ENCODE results near the gene DNAJC5.

DNA sequence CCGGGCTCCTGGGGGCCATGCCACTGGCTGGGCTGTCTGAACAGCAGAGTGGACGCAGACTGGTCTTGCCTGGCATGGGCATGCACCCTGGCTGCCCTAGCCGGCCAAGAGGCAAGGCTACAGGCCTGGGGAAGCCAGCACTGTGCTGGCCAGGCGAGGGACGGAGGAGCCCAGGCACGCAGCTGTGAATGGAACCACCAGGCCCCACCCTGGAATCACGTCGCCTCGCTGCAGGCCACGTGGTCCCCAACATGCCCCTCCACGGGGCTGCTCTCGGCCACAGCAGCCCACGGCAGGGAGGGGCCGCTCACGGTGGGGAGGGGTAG lies 57.2 kb downstream of the DNAJC5 start:
- TF ChIP-seq, protein P1, sequence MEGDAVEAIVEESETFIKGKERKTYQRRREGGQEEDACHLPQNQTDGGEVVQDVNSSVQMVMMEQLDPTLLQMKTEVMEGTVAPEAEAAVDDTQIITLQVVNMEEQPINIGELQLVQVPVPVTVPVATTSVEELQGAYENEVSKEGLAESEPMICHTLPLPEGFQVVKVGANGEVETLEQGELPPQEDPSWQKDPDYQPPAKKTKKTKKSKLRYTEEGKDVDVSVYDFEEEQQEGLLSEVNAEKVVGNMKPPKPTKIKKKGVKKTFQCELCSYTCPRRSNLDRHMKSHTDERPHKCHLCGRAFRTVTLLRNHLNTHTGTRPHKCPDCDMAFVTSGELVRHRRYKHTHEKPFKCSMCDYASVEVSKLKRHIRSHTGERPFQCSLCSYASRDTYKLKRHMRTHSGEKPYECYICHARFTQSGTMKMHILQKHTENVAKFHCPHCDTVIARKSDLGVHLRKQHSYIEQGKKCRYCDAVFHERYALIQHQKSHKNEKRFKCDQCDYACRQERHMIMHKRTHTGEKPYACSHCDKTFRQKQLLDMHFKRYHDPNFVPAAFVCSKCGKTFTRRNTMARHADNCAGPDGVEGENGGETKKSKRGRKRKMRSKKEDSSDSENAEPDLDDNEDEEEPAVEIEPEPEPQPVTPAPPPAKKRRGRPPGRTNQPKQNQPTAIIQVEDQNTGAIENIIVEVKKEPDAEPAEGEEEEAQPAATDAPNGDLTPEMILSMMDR (IDR thresholded peaks at IDR 0.05): no peak
- TF ChIP-seq POLR2A (IDR thresholded peaks at IDR 0.05): no peak

Data from prostate gland (tissue), 2 donors.